ENCODE measurements around the gene XRCC1.

DNA sequence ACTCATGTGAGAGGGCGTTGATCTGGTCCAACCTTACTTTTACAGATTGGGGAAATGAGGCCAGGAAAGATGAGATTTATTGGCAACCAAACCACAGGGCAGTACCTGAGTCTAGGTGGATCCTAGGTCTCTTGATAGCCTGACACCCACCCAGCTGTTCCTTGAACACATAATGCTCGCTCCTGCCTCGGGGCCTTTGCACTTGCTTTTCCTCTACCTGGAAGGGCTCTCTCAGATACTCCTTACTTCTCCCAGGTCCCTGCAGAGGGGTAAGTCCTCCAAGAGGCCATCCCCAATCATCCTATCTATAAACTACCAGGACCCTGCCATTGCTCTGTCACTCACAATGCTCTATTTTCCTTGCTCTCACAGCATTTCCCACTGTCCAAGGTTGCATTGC lies 34.9 kb downstream of the XRCC1 start:
- TF ChIP-seq, protein P1, sequence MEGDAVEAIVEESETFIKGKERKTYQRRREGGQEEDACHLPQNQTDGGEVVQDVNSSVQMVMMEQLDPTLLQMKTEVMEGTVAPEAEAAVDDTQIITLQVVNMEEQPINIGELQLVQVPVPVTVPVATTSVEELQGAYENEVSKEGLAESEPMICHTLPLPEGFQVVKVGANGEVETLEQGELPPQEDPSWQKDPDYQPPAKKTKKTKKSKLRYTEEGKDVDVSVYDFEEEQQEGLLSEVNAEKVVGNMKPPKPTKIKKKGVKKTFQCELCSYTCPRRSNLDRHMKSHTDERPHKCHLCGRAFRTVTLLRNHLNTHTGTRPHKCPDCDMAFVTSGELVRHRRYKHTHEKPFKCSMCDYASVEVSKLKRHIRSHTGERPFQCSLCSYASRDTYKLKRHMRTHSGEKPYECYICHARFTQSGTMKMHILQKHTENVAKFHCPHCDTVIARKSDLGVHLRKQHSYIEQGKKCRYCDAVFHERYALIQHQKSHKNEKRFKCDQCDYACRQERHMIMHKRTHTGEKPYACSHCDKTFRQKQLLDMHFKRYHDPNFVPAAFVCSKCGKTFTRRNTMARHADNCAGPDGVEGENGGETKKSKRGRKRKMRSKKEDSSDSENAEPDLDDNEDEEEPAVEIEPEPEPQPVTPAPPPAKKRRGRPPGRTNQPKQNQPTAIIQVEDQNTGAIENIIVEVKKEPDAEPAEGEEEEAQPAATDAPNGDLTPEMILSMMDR (conservative IDR thresholded peaks at IDR 0.05), result no peak
- TF ChIP-seq ZFX (IDR thresholded peaks at IDR 0.05), result no peak

Measured in C4-2B (cell line).